HG03039 (cell line): ENCODE measurements around the gene ARHGAP32.

Experiments
- ATAC-seq: cut with Tn5 transposase; IDR thresholded peaks from one replicate; pipeline ENCODE4 v1.9.1; 2021; ENCODE audit warnings: mild to moderate bottlenecking, moderate library complexity; ENCODE audit not compliant: unreplicated experiment

The ARHGAP32 gene

DNA sequence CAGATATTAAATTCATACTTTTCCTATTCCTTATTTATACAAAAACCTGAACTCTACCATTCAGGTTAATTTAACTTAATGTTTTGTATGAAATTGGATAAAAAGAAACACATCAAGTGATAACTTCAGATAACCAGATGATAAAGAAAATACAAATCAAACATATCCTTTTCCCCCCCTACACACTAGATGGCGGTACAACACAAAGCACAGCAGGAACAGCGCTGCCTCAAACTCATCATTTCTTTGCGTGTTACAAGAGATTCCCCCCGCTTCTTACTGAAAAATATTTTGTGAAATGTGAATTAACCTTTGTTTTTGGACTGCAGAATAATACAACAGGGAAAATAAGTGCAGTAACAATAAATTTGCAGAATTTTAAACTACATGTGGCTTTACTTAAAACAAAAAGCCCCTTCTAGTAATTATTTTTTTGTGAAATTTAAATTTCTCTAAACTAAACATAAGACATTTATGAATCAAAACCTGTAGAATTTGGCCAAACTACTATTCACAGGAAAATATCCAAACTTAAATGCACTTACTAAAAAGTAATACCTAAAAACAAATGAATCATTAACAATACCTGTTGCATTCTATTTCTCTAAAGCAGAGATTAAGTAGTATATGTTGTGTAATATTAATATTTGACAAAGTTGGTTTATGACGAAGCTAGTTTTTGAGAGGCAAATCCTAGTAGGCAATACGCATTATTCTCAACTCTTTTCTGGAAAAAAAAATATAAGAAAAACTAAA lies 74.4 kb downstream of the ARHGAP32 start:
- no peak for ATAC-seq

GRCh38 chr11:129115652-129116586 lies 76.2 kb downstream of the ARHGAP32 start:
- ATAC-seq: no peak

- no peak for ATAC-seq
Measured at GRCh38 chr11:129109701-129110100, 82.4 kb downstream of the ARHGAP32 start.

GRCh38 chr11:129106788-129107187 lies 85.3 kb downstream of the ARHGAP32 start:
- no peak for ATAC-seq

GRCh38 chr11:129102756-129103155 lies 89.4 kb downstream of the ARHGAP32 start:
- ATAC-seq: no peak

- no peak for ATAC-seq
Measured at GRCh38 chr11:129102225-129102624, 89.9 kb downstream of the ARHGAP32 start.

GRCh38 chr11:129093283-129093682 lies 98.8 kb downstream of the ARHGAP32 start:
- no peak for ATAC-seq

DNA sequence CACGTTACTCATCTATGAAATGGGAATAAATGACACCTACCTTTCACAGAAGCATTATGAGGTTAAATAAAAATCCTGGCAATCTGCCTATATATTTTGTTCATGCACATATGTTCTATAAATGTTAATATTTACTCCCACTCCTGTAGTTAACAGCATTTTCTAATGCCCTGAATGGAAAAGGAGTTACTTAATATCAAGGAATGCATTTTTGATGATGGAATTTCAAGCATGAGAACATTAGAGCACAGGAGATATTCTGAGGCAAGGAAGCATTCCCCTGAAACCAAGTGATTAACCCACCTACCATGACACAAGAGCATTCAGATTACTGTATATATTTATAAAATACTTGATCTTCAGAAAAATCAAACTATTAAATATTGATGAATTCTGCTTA lies 102.1 kb downstream of the ARHGAP32 start:
- ATAC-seq: no peak

DNA sequence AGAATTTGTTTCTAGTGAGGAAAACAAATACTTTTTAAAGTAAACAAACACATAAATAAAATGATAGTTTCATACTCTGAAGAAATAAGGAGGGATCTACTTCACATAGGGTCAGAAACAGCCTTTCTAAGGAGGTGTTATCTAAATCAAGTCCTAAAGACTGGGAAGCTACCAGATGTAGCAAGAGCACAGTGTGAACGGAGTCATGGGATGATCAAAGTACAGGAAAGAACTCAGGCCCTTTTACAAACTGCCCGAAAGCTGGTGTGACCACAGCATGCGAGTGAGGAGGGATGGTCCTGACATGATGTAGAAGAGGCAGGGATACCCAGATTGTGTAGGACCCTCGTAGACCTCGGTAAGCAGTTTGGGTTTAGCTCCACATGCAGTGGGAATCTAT lies 102.8 kb downstream of the ARHGAP32 start:
- no peak for ATAC-seq

- no peak for ATAC-seq
Measured at GRCh38 chr11:129086976-129087375, 105.1 kb downstream of the ARHGAP32 start.

DNA sequence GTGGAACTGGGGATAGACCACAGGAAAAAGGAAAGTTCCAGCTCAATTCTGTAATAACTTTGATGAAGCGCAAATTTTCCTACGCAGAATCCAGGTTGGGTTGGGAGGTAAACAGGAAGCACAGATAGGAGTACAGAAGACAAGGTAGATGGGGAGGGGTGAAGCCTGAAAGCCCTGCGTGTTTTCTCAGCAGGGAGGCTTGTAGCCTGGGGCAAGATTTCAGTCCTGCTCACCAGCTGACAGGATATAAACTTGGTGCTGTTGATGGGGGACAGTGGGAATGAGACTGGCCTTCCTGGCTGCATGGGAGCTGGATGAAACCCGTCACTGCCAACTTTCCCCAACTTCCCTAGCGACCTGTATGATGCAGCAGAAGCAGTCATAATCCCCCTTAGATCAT lies 114.9 kb downstream of the ARHGAP32 start:
- no peak for ATAC-seq

DNA sequence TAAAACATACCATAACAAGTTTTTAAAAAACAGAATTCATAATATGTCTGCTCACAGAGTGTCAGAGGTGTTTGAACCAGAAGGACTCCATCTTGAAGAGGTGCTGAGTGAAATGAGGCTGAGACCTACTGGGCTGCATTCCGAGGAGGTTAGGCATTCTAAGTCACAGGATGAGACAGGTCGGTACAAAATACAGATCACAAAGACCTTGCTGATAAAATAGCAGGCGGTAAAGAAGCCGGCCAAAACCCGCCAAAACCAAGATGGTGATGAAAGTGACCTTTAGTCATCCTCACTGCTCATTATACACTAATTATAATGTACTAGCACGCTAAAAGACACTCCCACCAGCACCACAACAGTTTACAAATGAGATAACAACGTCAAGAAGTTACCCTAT lies 116.4 kb downstream of the ARHGAP32 start:
- no peak for ATAC-seq

DNA sequence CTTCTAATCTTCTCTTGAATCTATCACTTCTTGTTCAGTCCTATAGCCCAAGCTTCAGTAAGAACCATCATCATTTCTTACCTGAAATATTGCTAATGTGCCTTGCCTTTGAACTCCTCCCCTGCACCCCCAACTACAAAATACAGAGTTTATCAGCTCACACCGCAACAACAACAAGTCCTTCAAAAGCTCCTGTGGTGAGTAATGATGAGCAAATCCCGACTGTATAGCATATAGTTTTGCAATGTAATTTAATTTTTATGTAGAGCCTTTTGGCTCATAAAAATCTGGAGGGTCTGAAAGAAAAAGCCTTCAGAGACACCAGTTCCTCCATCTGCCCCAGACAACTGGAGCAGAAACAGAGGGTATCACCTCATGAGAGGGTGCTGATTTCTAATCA lies 124.7 kb downstream of the ARHGAP32 start:
- no peak for ATAC-seq

- ATAC-seq: no peak
Measured at GRCh38 chr11:129066229-129066628, 125.9 kb downstream of the ARHGAP32 start.

GRCh38 chr11:129063118-129063517 lies 129.0 kb downstream of the ARHGAP32 start:
- no peak for ATAC-seq

DNA sequence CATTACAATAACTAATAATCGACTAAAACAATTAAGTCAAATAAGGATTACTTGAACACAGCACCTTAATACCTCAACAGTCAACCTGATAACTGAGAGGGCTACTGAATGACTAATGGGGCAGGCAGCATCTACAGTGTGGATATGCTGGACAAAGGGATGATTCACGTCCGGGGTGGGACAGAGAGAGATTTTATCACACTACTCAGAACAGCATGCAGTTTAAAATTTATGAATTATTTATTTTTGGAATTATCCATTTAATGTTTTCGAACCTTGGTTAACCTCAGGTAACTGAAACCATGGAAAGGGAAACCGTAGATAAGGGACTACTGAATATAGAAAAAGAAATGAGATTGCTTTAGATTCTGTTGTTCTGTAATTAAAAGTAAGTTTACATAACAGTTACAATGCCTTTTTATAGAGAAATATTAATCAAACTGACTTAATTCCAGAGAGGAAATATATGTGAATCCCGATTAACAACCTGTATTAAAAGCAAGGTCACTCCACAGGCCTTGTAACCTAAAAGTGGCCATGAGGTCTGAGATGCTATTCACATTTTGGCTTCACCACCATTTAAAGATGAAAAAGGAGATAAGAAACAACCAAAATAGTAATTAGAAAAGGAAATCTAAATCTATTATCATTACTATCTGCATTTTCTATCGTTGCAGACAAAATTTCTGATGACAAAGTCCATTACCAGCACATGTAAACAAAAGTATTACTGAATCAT lies 130.5 kb downstream of the ARHGAP32 start:
- no peak for ATAC-seq

GRCh38 chr11:129056916-129057315 lies 135.2 kb downstream of the ARHGAP32 start:
- ATAC-seq: no peak

DNA sequence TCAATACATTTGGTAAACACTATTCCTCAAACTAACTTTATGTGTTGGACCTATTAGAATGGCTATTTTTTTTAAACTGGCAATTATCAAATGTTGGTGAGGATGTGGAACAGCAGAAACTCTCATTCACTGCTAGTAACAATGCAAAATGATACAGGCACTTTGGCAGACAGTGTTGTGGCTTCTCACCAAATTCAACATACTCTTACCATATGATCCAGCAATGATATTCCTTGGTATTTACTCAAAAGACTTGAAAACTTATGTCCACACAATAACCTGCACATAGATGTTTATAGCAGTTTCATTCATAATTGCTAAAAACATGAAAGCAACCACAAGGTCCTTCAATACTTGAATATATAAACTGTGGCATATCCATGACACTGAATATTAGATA lies 136.9 kb downstream of the ARHGAP32 start:
- no peak for ATAC-seq

DNA sequence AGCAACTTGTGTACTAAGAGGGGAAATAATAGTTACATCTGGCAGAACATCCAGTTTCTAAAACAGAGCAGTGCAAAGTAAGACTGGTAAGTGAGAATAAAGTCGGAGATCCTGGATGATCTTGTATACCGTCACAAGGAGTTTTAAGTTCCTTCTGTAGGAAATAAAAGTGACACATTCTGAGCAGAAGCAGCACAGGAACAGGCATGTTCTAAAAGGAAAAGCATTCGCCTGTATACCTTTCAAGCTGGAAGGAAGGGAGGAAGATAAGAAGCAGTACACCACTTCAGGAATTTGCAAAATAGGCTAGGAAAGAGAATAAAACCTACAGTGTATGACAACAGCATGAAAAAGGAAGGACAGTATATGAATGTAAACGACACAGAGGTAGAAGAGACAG lies 143.2 kb downstream of the ARHGAP32 start:
- ATAC-seq: no peak

DNA sequence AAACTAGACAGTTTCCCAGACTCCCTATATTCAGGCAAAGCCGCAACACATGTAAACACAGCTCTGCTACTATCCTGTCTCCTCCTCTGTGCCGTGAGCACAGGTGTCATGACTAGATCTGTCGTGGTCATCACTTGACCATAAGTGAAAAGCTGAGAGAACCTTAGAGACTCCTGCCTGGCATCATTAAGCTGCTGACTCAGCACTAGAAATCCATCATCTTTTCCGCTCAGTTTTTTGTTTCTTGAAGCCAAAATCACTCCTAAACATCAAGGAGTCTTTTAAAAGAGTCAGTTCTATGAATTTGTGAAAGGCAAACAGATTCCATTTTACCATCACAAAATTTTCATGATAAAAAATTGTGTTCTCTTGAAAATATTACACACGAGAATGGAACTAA lies 147.0 kb downstream of the ARHGAP32 start:
- ATAC-seq: no peak

- ATAC-seq: no peak
Measured at GRCh38 chr11:129042503-129042902, 149.6 kb downstream of the ARHGAP32 start.
